B cell (primary cell): ENCODE data around the gene EPSTI1. TPM values are rescaled to one million over a fixed set of nuclear protein-coding genes. Genes with fewer than 3 reads are reported as not detected.

Experiments used
- ATAC-seq: fragments of 200-7000 bp; cut with Tn5 transposase; one replicate; pipeline ENCODE4 v1.10.0; 2021; ENCODE audit warnings: low read depth, mild to moderate bottlenecking, moderate number of reproducible peaks, moderate library complexity
- CTCF ChIA-PET: fragments of 350-600 bp; sonication (Branson Sonifier 250); formaldehyde crosslinking; loops from one replicate; lab custom pipeline; 2021; ENCODE audit warnings: antibody characterized with exemption, inconsistent platforms; lab: Charles Lee
- POLR2A ChIA-PET: fragments of 350-600 bp; sonication (Branson Sonifier 250); formaldehyde crosslinking; loops from one replicate; lab custom pipeline; 2021; ENCODE audit warnings: antibody characterized with exemption; lab: Charles Lee
- DNase-seq: peaks from one replicate; pipeline ENCODE4 v3.0.0; 2013
- H2AFZ ChIP-seq: 2 replicates; pipeline ENCODE4 v1.6.1; 2012; ENCODE audit warnings: mild to moderate bottlenecking, low read depth, low read length; ENCODE audit not compliant: insufficient read depth, poor library complexity, severe bottlenecking
- H3K27ac ChIP-seq, 2 donors: 1 replicate in 1 of 2; 2 replicates in 1 of 2; pipeline ENCODE4 v1.5.1; 2012 to 2013; ENCODE audit warnings: low read length in 2 of 2, mild to moderate bottlenecking in 2 of 2, moderate library complexity in 1 of 2
- H3K27me3 ChIP-seq, 4 experiments: fragments of 200-600 bp in 1 of 4; sonication (generic) in 1 of 4; replicated peaks in 1 of 4; 1 replicate in 2 of 4; 2 replicates in 2 of 4; pipeline versions ENCODE4 v1.6.1 to v1.7.0; 2013 to 2016; ENCODE audit warnings: low read length in 3 of 4, mild to moderate bottlenecking in 2 of 4, mixed read lengths in 1 of 4, moderate library complexity in 1 of 4; ENCODE audit not compliant: insufficient read depth in 4 of 4, control insufficient read depth in 3 of 4; ENCODE audit errors: control extremely low read depth in 1 of 4
- H3K36me3 ChIP-seq, 2 experiments: replicated peaks in 1 of 2; 1 replicate in 1 of 2; 2 replicates in 1 of 2; pipeline versions ENCODE4 v1.6.1 to v1.7.1; 2013; ENCODE audit warnings: low read length in 1 of 2; ENCODE audit not compliant: insufficient read depth in 2 of 2, control insufficient read depth in 1 of 2; ENCODE audit errors: control extremely low read depth in 1 of 2, extremely low read depth in 1 of 2
- H3K4me1 ChIP-seq, 2 donors: fragments of 200-600 bp in 1 of 2; sonication (generic) in 1 of 2; 1 replicate in 1 of 2; 2 replicates in 1 of 2; pipeline versions ENCODE4 v1.5.1 to v1.6.1; 2013 to 2017; ENCODE audit warnings: low read length in 2 of 2; ENCODE audit not compliant: control insufficient read depth in 2 of 2, insufficient read depth in 2 of 2
- H3K4me2 ChIP-seq: replicated peaks from 2 replicates; pipeline ENCODE3; 2012; ENCODE audit warnings: mild to moderate bottlenecking, low read depth, low read length; ENCODE audit not compliant: poor library complexity, severe bottlenecking
- H3K4me3 ChIP-seq, 5 experiments: fragments of 200-600 bp in 1 of 5; sonication (generic) in 1 of 5; 1 replicate in 3 of 5; 2 replicates in 2 of 5; pipeline versions ENCODE4 v1.5.1 to v1.7.0; 2011 to 2016; ENCODE audit warnings: low read length in 4 of 5, mild to moderate bottlenecking in 4 of 5, low read depth in 2 of 5, control low read depth in 1 of 5, moderate library complexity in 1 of 5; ENCODE audit not compliant: insufficient read depth in 1 of 5; ENCODE audit errors: control extremely low read depth in 1 of 5, extremely low read depth in 1 of 5
- H3K79me2 ChIP-seq: fragments of 200-600 bp; sonication (generic); one replicate; pipeline ENCODE4 v1.6.0; 2016; ENCODE audit warnings: low read length; ENCODE audit not compliant: control insufficient read depth, insufficient read depth
- H3K9ac ChIP-seq: fragments of 200-600 bp; sonication (generic); 2 replicates; pipeline ENCODE4 v1.6.1; 2017; ENCODE audit warnings: mild to moderate bottlenecking, low read length, moderate library complexity
- H3K9me3 ChIP-seq, 3 donors: one replicate each; pipeline versions ENCODE4 v1.6.1 to v1.7.1; 2013; ENCODE audit warnings: low read length in 2 of 3; ENCODE audit not compliant: control insufficient read depth in 2 of 3, insufficient read depth in 1 of 3; ENCODE audit errors: control extremely low read depth in 1 of 3
- H4K20me1 ChIP-seq: 2 replicates; pipeline ENCODE4 v1.6.0; 2012; ENCODE audit warnings: mild to moderate bottlenecking, low read length; ENCODE audit not compliant: insufficient read depth, control insufficient read depth, poor library complexity, severe bottlenecking
- H3K27ac Mint-ChIP-seq: one replicate; pipeline ENCODE4 v1.8.0; 2021; ENCODE audit warnings: mixed read lengths
- H3K27me3 Mint-ChIP-seq: one replicate; pipeline ENCODE4 v1.8.0; 2021; ENCODE audit warnings: mixed read lengths
- H3K4me1 Mint-ChIP-seq: one replicate; pipeline ENCODE4 v1.8.0; 2021; ENCODE audit warnings: mixed read lengths
- H3K4me3 Mint-ChIP-seq: one replicate; pipeline ENCODE4 v1.8.0; 2021; ENCODE audit warnings: mixed read lengths
- H3K9me3 Mint-ChIP-seq: one replicate; pipeline ENCODE4 v1.8.0; 2022; ENCODE audit warnings: mixed read lengths; ENCODE audit not compliant: insufficient read depth
- EZH2 ChIP-seq: IDR thresholded peaks from 2 replicates; pipeline ENCODE4 v1.6.1; 2012; ENCODE audit warnings: borderline replicate concordance, low read depth, mild to moderate bottlenecking, moderate library complexity, low read length; ENCODE audit not compliant: insufficient read depth, poor library complexity, severe bottlenecking
- WGBS: methylation state at CpG from one replicate; pipeline ENCODE4 v1.1.5; 2013; ENCODE audit warnings: missing lambda C conversion rate; ENCODE audit not compliant: insufficient coverage; 5-methylcytosine and 5-hydroxymethylcytosine counted together
- intact Hi-C: fragments of 100-400 bp; cut with micrococcal nuclease; formaldehyde crosslinking; loops from one replicate; pipeline ENCODE4 v1.10.0; 2022
- polyA plus RNA-seq: library from polyadenylated mRNA; depleted of rRNA; stranded (reverse); fragments of >200 nt; gene quantifications from 2 replicates; pipeline ENCODE4 v1.2.3, GENCODE V29; 2012
- total RNA-seq, 2 donors: library from RNA; stranded (reverse); fragments of 120-200 nt in 1 of 2; gene quantifications; 1 replicate in 1 of 2; 2 replicates in 1 of 2; pipeline versions ENCODE4 v1.2.3 to v1.2.4, GENCODE V29; 2013 to 2022
- TF ChIP-seq, protein P1 (sequence below): fragments of 200-600 bp; IDR thresholded peaks from one replicate; pipeline ENCODE4 v1.8.0; 2022; ENCODE audit warnings: antibody characterized with exemption, mild to moderate bottlenecking

Gene EPSTI1
- total and polyA plus RNA-seq, 2 donors (not counting 1 experiment from before 2014, with no cell fraction given), result 13.4 to 41.8 TPM

DNA sequence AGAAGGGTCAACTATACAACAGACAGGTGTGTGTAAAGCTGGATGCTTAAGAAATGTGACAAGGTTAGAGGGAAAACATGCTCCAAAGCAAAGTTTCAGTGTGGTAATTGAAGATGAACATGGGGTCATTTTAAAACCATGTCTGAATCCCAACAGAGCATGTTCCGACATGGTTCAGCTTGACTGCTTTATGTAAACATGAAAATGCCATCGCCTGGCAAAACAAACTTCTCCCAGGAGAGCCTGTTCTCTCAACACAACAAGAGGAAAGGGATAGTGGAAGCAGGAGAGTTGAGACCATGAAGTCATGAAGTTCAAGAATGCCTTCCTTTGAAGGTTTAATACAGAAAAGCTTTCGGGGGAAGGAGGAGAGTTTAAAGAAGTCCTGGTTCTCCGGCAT is 85.8 kb downstream of the EPSTI1 start:
- H3K4me2 ChIP-seq, result no peak overlapping the region
- no peaks in the 10 kb centered on the region for H3K4me1 ChIP-seq
- H3K27me3 Mint-ChIP-seq, result no peaks in the 10 kb centered on the region
- ChIA-PET CTCF (no interaction called here), POLR2A (no interaction called here)
- no peaks in the 10 kb centered on the region for H3K27me3 ChIP-seq
- H4K20me1 ChIP-seq, result no peaks in the 10 kb centered on the region
- H3K4me3 Mint-ChIP-seq, result no peak overlapping the region
- H3K79me2 ChIP-seq, result no peaks in the 10 kb centered on the region
- H3K36me3 ChIP-seq, result peaks cover 8 to 9% of the 10 kb centered on the region in 2 experiments
- no CpG with 5 or more reads among the region's 4 CpGs for WGBS
- no peak overlapping the region for H3K4me3 ChIP-seq
- H3K9me3 Mint-ChIP-seq, result no peaks in the 10 kb centered on the region
- TF ChIP-seq, protein P1, sequence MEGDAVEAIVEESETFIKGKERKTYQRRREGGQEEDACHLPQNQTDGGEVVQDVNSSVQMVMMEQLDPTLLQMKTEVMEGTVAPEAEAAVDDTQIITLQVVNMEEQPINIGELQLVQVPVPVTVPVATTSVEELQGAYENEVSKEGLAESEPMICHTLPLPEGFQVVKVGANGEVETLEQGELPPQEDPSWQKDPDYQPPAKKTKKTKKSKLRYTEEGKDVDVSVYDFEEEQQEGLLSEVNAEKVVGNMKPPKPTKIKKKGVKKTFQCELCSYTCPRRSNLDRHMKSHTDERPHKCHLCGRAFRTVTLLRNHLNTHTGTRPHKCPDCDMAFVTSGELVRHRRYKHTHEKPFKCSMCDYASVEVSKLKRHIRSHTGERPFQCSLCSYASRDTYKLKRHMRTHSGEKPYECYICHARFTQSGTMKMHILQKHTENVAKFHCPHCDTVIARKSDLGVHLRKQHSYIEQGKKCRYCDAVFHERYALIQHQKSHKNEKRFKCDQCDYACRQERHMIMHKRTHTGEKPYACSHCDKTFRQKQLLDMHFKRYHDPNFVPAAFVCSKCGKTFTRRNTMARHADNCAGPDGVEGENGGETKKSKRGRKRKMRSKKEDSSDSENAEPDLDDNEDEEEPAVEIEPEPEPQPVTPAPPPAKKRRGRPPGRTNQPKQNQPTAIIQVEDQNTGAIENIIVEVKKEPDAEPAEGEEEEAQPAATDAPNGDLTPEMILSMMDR, result no peak
- TF ChIP-seq EZH2, result no peak
- H3K9ac ChIP-seq, result no peak overlapping the region
- no peak for DNase-seq
- no peak overlapping the region for H3K27ac ChIP-seq
- no peaks in the 10 kb centered on the region for H3K9me3 ChIP-seq
- H3K27ac Mint-ChIP-seq, result no peak overlapping the region
- H2AFZ ChIP-seq, result no peak overlapping the region
- no peaks in the 10 kb centered on the region for H3K4me1 Mint-ChIP-seq
- no peak for ATAC-seq
- intact Hi-C loops, result no loop called here

DNA sequence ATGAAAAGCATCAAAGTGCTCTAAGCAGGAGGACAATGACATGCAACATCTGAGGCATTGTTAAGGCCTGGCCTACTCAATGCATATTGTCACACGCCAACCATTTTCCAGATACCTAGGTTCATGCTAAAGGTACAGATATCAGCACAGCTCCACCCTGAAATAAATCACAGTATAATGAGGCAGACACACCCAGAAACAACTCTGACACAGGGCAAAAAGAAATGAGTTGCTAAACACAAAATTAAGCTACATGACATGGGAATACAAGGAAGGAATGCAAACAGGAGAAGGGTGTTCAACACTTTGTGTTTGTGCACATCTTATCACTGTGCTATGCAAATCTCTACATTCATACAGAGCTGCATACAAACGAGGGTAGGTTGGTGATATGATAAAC is 86.5 kb downstream of the EPSTI1 start:
- H3K27ac ChIP-seq, result no peak overlapping the region
- H3K4me1 ChIP-seq, result no peaks in the 10 kb centered on the region
- H3K4me1 Mint-ChIP-seq, result no peaks in the 10 kb centered on the region
- DNase-seq (no peak), ATAC-seq (no peak)
- no peaks in the 10 kb centered on the region for H3K27me3 Mint-ChIP-seq
- H3K4me3 Mint-ChIP-seq, result no peak overlapping the region
- H3K9me3 Mint-ChIP-seq, result no peaks in the 10 kb centered on the region
- H3K27me3 ChIP-seq, result no peaks in the 10 kb centered on the region
- H3K27ac Mint-ChIP-seq, result no peak overlapping the region
- H3K9ac ChIP-seq, result no peak overlapping the region
- intact Hi-C loops, result no loop called here
- ChIA-PET CTCF (no interaction called here), POLR2A (no interaction called here)
- H3K36me3 ChIP-seq, result peaks cover 8 to 11% of the 10 kb centered on the region in 2 experiments
- no peaks in the 10 kb centered on the region for H4K20me1 ChIP-seq
- no peak overlapping the region for H3K4me2 ChIP-seq
- no peak for TF ChIP-seq EZH2
- TF ChIP-seq, protein P1, result no peak
- H3K4me3 ChIP-seq, result no peak overlapping the region
- 100% methylated on average over 1 of the region's 2 CpGs for WGBS
- no peak overlapping the region for H2AFZ ChIP-seq
- no peaks in the 10 kb centered on the region for H3K79me2 ChIP-seq
- H3K9me3 ChIP-seq, result no peaks in the 10 kb centered on the region
